Skeletal muscle tissue (tissue), 4 donors: ENCODE measurements around the gene ADRB1. TPM values are rescaled to one million over a fixed set of nuclear protein-coding genes. Genes with fewer than 3 reads are reported as not detected.

Source experiments
- H3K27ac ChIP-seq: one replicate; pipeline ENCODE4 v1.7.0; 2013; ENCODE audit warnings: mild to moderate bottlenecking, low read depth, low read length, inconsistent platforms
- H3K27me3 ChIP-seq, 3 donors: one replicate each; pipeline ENCODE4 v1.7.0; 2013; ENCODE audit warnings: low read length in 3 of 3; ENCODE audit not compliant: control insufficient read depth in 3 of 3, insufficient read depth in 3 of 3
- H3K36me3 ChIP-seq, 3 donors: one replicate each; pipeline ENCODE4 v1.7.0; 2013; ENCODE audit warnings: low read length in 3 of 3; ENCODE audit not compliant: control insufficient read depth in 3 of 3, insufficient read depth in 3 of 3
- H3K4me1 ChIP-seq, 3 donors: one replicate each; pipeline ENCODE4 v1.7.0; 2013; ENCODE audit warnings: low read length in 3 of 3, mild to moderate bottlenecking in 3 of 3; ENCODE audit not compliant: control insufficient read depth in 3 of 3, insufficient read depth in 3 of 3
- H3K4me3 ChIP-seq, 3 donors: one replicate each; pipeline ENCODE4 v1.7.0; 2013; ENCODE audit warnings: low read length in 3 of 3
- H3K9ac ChIP-seq, 3 donors: one replicate each; pipeline ENCODE4 v1.7.0; 2013; ENCODE audit warnings: low read length in 3 of 3, mild to moderate bottlenecking in 3 of 3, moderate library complexity in 2 of 3, low read depth in 1 of 3
- H3K9me3 ChIP-seq, 3 donors: one replicate each; pipeline ENCODE4 v1.7.0; 2013; ENCODE audit warnings: low read length in 3 of 3; ENCODE audit not compliant: control insufficient read depth in 3 of 3
- total RNA-seq: library from RNA; depleted of rRNA; stranded (reverse); fragments of >200 nt; gene quantifications from one replicate; pipeline ENCODE4 v1.2.3, GENCODE V29; 2014
- donor health status: Osteomylitis.

The ADRB1 gene
- total RNA-seq, 1 donor from 2014 or later = 0.52 TPM

DNA sequence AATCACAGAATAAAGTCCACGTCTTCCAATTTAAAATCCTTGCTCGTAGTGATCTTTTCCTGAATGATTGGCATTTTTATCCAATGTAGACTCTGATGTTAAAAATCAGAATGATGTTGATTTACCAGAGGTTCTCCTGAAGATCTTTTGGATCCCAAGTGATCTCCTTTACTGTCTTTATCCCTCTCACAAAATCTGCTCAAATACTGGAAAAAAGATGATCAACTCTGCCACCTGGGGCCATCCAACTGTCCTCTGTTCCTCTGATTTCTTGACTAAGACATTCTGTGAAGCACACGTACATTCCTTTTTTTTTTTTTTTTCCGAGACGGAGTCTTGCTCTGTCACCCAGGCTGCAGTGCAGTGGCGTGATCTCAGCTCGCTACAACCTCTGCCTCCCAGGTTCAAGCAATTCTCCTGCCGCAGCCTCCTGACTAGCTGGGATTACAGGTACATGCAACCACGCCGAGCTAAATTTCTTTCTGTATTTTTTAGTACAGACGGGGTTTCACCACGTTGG lies 18.0 kb upstream of the ADRB1 start:
- Histone ChIP-seq H3K27ac (no peak overlapping the region), H3K9ac (no peak overlapping the region), H3K4me3 (no peak overlapping the region), H3K27me3 (peaks cover 0 to 3% (median 0%) of the 10 kb centered on the region in 3 donors), H3K36me3 (no peaks in the 10 kb centered on the region), H3K9me3 (no peaks in the 10 kb centered on the region), H3K4me1 (peaks cover 0 to 10% (median 5%) of the 10 kb centered on the region in 3 donors)

DNA sequence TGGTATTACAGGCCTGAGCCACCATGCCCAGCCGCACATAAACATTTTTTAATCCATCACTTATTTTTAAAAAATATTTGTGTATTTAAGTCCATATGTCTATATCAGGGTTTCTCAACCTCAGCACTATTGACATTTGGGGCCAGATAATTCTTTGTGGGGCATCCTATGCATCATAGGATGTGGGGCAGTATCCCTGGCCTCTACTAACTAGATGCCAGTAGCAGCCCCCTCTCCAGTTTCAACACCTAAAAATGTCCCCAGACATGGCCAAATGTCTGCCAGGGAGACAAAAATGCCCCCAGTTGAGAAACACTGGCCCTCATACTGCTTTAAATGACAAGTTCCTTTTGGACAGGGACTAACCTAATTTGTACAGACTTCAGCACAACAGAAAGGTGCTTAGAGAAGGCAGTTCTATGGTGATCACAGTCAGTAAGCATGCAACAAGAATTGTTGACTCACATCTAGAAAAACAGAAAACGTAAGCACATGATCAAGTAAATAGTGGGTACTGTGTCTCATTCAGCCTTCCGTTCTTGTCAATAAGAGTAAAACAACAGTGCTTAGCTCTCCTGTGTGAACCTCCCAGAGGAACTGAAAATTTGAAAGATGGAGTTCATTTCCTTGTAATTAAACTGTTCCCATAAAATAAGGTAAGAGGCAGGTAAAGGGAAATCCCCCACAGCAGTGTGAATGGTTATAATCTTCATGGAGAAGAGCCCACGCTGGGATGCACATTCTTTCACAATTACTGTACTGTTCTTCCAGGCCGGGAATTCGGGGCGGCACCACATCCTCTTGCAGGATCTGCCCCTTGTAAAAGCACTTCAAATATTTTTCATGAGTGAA lies 17.3 kb upstream of the ADRB1 start:
- Histone ChIP-seq H3K27ac (no peak overlapping the region), H3K4me1 (peaks cover 0 to 10% (median 5%) of the 10 kb centered on the region in 3 donors)

DNA sequence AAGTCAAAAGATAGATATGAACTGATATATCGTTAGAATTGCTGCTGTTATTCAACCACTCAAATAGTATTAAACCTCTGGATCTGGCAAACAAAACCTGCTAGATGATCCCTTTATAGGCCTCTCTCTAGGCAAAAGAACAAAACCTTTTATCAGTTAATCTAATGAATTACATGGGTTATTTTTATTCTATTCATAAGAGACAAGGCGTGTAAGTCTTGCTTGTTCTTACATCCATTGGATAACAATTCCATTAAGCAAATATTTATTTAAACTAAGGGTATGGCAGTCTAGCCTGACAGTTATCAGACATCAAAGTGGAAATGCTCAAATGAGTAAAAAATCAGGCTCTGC lies 16.6 kb upstream of the ADRB1 start:
- Histone ChIP-seq H3K4me1 (peaks cover 0 to 10% (median 5%) of the 10 kb centered on the region in 3 donors), H3K36me3 (no peaks in the 10 kb centered on the region), H3K27ac (no peak overlapping the region), H3K4me3 (no peak overlapping the region), H3K27me3 (peaks cover 0 to 3% (median 0%) of the 10 kb centered on the region in 3 donors), H3K9me3 (no peaks in the 10 kb centered on the region), H3K9ac (no peak overlapping the region)

More for the DNA sequence above, 17.3 kb upstream of the ADRB1 start:
- no peaks in the 10 kb centered on the region for H3K36me3 ChIP-seq
- H3K4me3 ChIP-seq = no peak overlapping the region
- peaks cover 0 to 3% (median 0%) of the 10 kb centered on the region in 3 donors for H3K27me3 ChIP-seq
- H3K9me3 ChIP-seq = no peaks in the 10 kb centered on the region
- no peak overlapping the region for H3K9ac ChIP-seq

DNA sequence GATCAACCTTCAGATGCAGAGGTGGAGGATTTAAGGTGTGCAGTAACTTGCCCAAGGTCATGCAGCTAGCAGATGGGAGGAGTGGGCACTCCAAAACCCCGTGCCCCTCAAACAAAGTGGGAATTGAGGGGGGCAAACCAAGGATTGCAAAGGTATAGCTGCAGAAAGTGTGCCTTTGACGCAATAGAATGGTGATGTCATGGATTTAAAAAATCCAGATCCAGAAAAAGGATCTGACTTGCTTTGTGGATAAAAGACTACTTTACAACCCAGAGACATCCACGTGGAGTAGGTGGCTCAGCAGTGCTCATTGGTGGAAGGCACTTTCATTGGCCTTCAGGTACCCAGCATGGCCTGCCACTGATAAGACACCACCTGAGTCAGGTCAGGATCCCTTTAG lies 15.7 kb upstream of the ADRB1 start:
- H3K9me3 ChIP-seq = no peaks in the 10 kb centered on the region
- H3K4me3 ChIP-seq = no peak overlapping the region
- H3K4me1 ChIP-seq = peaks cover 0 to 7% (median 0%) of the 10 kb centered on the region in 3 donors
- no peak overlapping the region for H3K9ac ChIP-seq
- H3K27ac ChIP-seq = no peak overlapping the region
- H3K36me3 ChIP-seq = no peaks in the 10 kb centered on the region
- peaks cover 0 to 3% (median 0%) of the 10 kb centered on the region in 3 donors for H3K27me3 ChIP-seq

DNA sequence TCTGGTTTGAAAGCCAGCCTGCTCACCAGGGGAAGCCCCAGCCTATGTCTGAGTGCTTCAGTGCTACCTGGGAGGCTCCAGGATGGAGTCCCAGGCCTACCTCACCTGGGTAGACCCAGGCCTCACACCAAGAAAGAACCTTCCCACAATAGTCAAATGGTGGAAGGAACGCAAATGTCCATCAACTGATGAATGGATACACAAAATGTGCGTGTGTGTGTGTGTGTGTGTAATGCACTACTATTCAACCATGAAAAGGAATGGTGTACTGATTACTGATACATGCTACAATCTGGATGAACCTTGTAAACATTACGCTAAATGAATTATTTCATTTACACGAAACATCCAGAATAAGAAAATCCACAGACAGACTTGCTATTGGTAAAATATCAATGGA lies 15.2 kb upstream of the ADRB1 start:
- Histone ChIP-seq H3K27ac (no peak overlapping the region), H3K9me3 (no peaks in the 10 kb centered on the region), H3K4me1 (peaks cover 0 to 7% (median 0%) of the 10 kb centered on the region in 3 donors), H3K36me3 (no peaks in the 10 kb centered on the region), H3K4me3 (no peak overlapping the region), H3K9ac (no peak overlapping the region), H3K27me3 (peaks cover 0 to 3% (median 0%) of the 10 kb centered on the region in 3 donors)

DNA sequence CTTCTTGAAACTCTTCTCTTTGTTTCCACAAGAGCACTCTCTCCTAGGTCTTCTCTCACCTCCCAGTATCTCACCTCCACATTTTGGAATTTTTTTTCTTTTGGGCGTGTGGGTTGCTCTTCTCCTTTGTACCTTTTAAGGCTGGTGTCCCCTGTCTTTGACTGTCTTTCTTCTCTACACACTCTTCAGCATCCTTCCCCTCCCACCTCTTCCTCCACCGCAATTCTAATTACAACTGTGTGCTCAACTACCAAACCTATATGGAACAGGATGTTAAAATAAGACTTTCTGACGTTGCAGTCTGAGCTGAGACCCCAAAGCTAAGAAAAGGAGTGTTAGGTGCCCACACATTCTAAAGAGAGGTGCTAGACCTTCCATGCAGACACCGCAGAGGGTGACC lies 14.0 kb upstream of the ADRB1 start:
- H3K36me3 ChIP-seq = no peaks in the 10 kb centered on the region
- H3K9me3 ChIP-seq = no peaks in the 10 kb centered on the region
- H3K27ac ChIP-seq = no peak overlapping the region
- H3K4me3 ChIP-seq = no peak overlapping the region
- H3K9ac ChIP-seq = no peak overlapping the region
- H3K4me1 ChIP-seq = peaks cover 0 to 4% (median 0%) of the 10 kb centered on the region in 3 donors
- peaks cover 0 to 3% (median 0%) of the 10 kb centered on the region in 3 donors for H3K27me3 ChIP-seq

DNA sequence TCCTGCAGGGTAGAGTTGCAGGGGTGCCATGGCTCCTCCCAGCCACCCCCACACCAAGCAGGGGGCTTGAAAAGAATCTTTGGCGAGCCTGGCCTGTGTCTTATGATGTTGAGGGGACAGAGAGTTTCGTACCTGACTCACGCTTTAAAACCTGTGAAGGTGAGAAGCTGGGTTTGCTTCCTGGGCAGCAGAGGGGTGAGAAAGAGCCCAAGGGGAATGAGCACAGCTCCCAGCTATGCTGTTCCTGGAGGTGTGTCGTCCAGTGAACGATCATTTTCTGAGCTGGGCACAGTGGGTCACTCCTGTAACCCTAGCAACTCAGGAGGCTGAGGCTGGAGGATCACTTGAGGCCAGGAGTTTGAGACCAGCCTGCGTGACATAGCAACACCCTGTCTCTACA lies 13.5 kb upstream of the ADRB1 start:
- no peaks in the 10 kb centered on the region for H3K36me3 ChIP-seq
- no peak overlapping the region for H3K27ac ChIP-seq
- no peaks in the 10 kb centered on the region for H3K9me3 ChIP-seq
- H3K4me3 ChIP-seq = no peak overlapping the region
- no peak overlapping the region for H3K9ac ChIP-seq
- H3K27me3 ChIP-seq = peaks cover 0 to 3% (median 0%) of the 10 kb centered on the region in 3 donors
- no peaks in the 10 kb centered on the region for H3K4me1 ChIP-seq

DNA sequence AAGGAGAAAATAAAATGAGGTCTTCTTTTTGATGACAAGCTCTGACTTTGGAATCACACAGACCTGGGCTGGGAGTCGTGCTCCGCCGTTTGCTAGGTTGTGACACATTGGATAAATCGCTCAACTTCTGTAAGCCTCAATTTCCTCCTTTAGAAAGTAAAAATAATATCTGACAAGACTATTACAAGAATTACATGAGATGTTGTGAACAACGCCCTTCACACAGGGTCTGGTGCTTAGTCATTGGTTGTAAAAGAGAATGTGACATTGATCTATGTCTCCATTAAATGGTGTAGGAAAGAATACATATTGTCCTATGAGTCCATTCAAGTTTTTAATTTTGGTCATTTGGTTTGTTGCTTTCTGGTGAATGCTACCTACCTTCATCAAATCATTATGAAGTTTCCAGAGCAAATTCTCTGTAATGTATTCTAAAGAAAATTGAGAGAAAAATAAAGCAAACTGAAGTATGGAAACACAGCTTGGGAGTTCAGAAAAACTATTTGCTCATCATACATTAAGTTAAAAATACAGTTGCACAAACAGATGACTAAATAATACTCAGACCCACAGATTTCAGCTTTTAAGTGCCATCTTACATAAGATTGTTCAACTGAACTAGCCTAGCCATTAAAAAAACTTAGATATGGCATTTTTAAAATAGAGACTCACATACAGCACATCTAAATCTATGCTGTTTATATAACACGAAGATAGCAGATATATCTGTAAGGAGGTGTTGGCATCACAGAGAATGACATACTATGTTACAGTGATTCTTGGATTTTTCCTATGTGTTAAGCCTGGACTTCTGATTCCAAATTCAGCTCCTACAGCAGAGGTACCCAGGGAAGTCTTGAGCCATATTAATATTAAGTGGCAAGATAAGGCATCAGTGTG lies 12.3 kb upstream of the ADRB1 start:
- H3K9ac ChIP-seq = no peak overlapping the region
- H3K4me3 ChIP-seq = no peak overlapping the region
- H3K27me3 ChIP-seq = peaks cover 0 to 3% (median 0%) of the 10 kb centered on the region in 3 donors
- no peaks in the 10 kb centered on the region for H3K4me1 ChIP-seq
- no peak overlapping the region for H3K27ac ChIP-seq
- H3K36me3 ChIP-seq = no peaks in the 10 kb centered on the region
- H3K9me3 ChIP-seq = no peaks in the 10 kb centered on the region

DNA sequence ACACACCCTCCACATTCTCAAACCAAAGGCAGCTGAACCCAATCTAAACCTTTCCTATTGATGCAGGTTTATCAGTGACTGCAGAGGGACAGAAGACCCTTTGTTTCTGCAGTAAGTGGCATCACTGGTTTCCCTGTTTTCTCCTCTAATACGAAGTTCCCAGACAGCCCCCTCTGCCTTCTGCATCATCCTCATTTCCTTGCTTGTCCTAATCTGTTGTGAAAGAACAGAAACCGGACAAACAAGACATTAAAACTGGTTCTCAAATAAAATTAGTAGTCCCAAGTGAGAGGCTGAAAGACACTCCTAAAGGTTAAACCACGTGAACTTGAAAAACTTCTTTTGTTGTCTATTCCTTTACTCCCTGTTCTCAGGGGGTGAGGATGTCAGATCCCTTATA lies 10.1 kb upstream of the ADRB1 start:
- Histone ChIP-seq H3K4me1 (no peaks in the 10 kb centered on the region), H3K4me3 (no peak overlapping the region), H3K9me3 (no peaks in the 10 kb centered on the region), H3K27ac (no peak overlapping the region), H3K36me3 (no peaks in the 10 kb centered on the region), H3K27me3 (peaks cover 0 to 3% (median under 1%) of the 10 kb centered on the region in 3 donors), H3K9ac (no peak overlapping the region)
